HCT116 (cell line): Measurements from ENCODE around the gene UNC80. TPM values are rescaled to one million over a fixed set of nuclear protein-coding genes. Genes with fewer than 3 reads are reported as not detected.

ENCODE experiments used
- ATAC-seq: fragments of 200-7000 bp; cut with Tn5 transposase; 2 replicates; pipeline ENCODE4 v1.9.1; 2020; ENCODE audit warnings: mild to moderate bottlenecking, moderate library complexity
- BruUV-seq: library from RNA; stranded (reverse); fragments of 400-500 nt; replicated peaks from 2 replicates; lab custom pipeline; 2021; lab: Mats Ljungman, UMichigan
- CTCF ChIA-PET: fragments of 300-600 bp; sonication (Branson Sonifier 250); formaldehyde crosslinking; loops from one replicate; lab custom pipeline; 2021; ENCODE audit warnings: antibody characterized with exemption; lab: Charles Lee
- POLR2A ChIA-PET: fragments of 300-600, 350-600 bp; sonication (Branson Sonifier 250); formaldehyde crosslinking; loops from one replicate; lab custom pipeline; 2021; ENCODE audit warnings: antibody characterized with exemption; lab: Charles Lee
- RAD21 ChIA-PET, 2 experiments: fragments of 300-600 bp; sonication (Branson Sonifier 250); formaldehyde crosslinking; loops; one replicate each; lab custom pipeline; 2023; ENCODE audit warnings: low total read pairs in 2 of 2; ENCODE audit not compliant: uncharacterized antibody in 2 of 2, unreplicated experiment in 2 of 2, low non-redundant PET in 1 of 2; lab: Charles Lee
- DNase-seq: peaks from one replicate; pipeline ENCODE4 v3.0.0-alpha.2; 2010; ENCODE audit warnings: low read depth, low spot score
- H2AFZ ChIP-seq: fragments of 200-600 bp; shearing (Covaris generic), sonication (generic); 2 replicates; pipeline ENCODE4 v1.6.1; 2017; ENCODE audit warnings: low read depth, mixed run types, mixed read lengths, antibody characterized with exemption, low read length; ENCODE audit not compliant: poor library complexity, severe bottlenecking
- H3K27ac ChIP-seq: 2 replicates; pipeline ENCODE4 v1.5.1; 2012; ENCODE audit warnings: low read depth, low read length
- H3K27me3 ChIP-seq: fragments of 200-600 bp; sonication (generic); 2 replicates; pipeline ENCODE4 v1.6.1; 2016; ENCODE audit warnings: mixed run types, low read length, mixed read lengths; ENCODE audit not compliant: insufficient read depth
- H3K36me3 ChIP-seq, 2 experiments: fragments of 200-500 bp in 1 of 2; fragments of 200-600 bp in 1 of 2; sonication (Bioruptor generic) in 1 of 2; sonication (generic) in 1 of 2; 2 replicates each; pipeline versions ENCODE4 v1.5.1 to v1.6.1; 2014 to 2016; ENCODE audit warnings: low read length in 2 of 2, inconsistent platforms in 1 of 2, mixed read lengths in 1 of 2, mixed run types in 1 of 2; ENCODE audit not compliant: insufficient read depth in 2 of 2, control insufficient read depth in 1 of 2
- H3K4me1 ChIP-seq, 2 experiments: fragments of 200-600 bp in 1 of 2; sonication (generic) in 1 of 2; 2 replicates each; pipeline versions ENCODE4 v1.5.1 to v1.6.1; 2012 to 2017; ENCODE audit warnings: low read length in 2 of 2, inconsistent platforms in 1 of 2, mild to moderate bottlenecking in 1 of 2, mixed read lengths in 1 of 2, mixed run types in 1 of 2, moderate library complexity in 1 of 2; ENCODE audit not compliant: insufficient read depth in 2 of 2, control insufficient read depth in 1 of 2
- H3K4me2 ChIP-seq: fragments of 200-600 bp; sonication (generic); 2 replicates; pipeline ENCODE4 v1.6.1; 2017; ENCODE audit warnings: mixed run types, low read length, mixed read lengths
- H3K4me3 ChIP-seq, 2 experiments: fragments of 200-600 bp in 1 of 2; sonication (generic) in 1 of 2; replicated peaks in 1 of 2; 2 replicates each; pipeline ENCODE4 v1.5.1; 2011 to 2016; ENCODE audit warnings: low read length in 2 of 2, control low read depth in 1 of 2, low read depth in 1 of 2, mild to moderate bottlenecking in 1 of 2, mixed read lengths in 1 of 2, mixed run types in 1 of 2
- H3K79me2 ChIP-seq: fragments of 200-600 bp; sonication (generic); 2 replicates; pipeline ENCODE4 v1.6.1; 2017; ENCODE audit warnings: mild to moderate bottlenecking, mixed run types, low read length, moderate library complexity, mixed read lengths; ENCODE audit not compliant: insufficient read depth
- H3K9ac ChIP-seq: fragments of 200-600 bp; sonication (generic); 2 replicates; pipeline ENCODE4 v1.6.1; 2016; ENCODE audit warnings: low read length, mixed read lengths
- H3K9me2 ChIP-seq: fragments of 200-600 bp; sonication (generic), shearing (Covaris generic); 2 replicates; pipeline ENCODE4 v1.6.1; 2017; ENCODE audit warnings: mixed run types, mild to moderate bottlenecking, moderate library complexity; ENCODE audit not compliant: insufficient read depth
- H3K9me3 ChIP-seq, 2 experiments: fragments of 200-500 bp in 1 of 2; fragments of 200-600 bp in 1 of 2; sonication (Bioruptor generic) in 1 of 2; sonication (generic) in 1 of 2; 2 replicates each; pipeline ENCODE4 v1.6.1; 2014 to 2017; ENCODE audit warnings: low read length in 2 of 2, mixed read lengths in 2 of 2, inconsistent platforms in 1 of 2, low read depth in 1 of 2, mild to moderate bottlenecking in 1 of 2, mixed run types in 1 of 2, moderate library complexity in 1 of 2; ENCODE audit not compliant: control insufficient read depth in 1 of 2, insufficient read depth in 1 of 2
- H4K20me1 ChIP-seq: fragments of 200-600 bp; sonication (generic), shearing (Covaris generic); 2 replicates; pipeline ENCODE4 v1.6.1; 2017; ENCODE audit warnings: mixed run types, mild to moderate bottlenecking, moderate library complexity; ENCODE audit not compliant: insufficient read depth
- EGR1 ChIP-seq: IDR thresholded peaks from 2 replicates; pipeline ENCODE4 v1.6.1; 2012; ENCODE audit warnings: low read depth
- ELF1 ChIP-seq: IDR thresholded peaks from 2 replicates; pipeline ENCODE4 v1.6.1; 2012; ENCODE audit warnings: low read depth, borderline replicate concordance
- FOSL1 ChIP-seq: IDR thresholded peaks from 2 replicates; pipeline ENCODE4 v1.6.1; 2012; ENCODE audit warnings: low read depth
- POLR2AphosphoS5 ChIP-seq: IDR thresholded peaks from 2 replicates; pipeline ENCODE4 v1.6.1; 2011; ENCODE audit warnings: mild to moderate bottlenecking, low read depth, low read length, moderate library complexity
- RAD21 ChIP-seq: IDR thresholded peaks from 2 replicates; pipeline ENCODE4 v1.6.1; 2012; ENCODE audit warnings: low read depth, mild to moderate bottlenecking
- SIN3A ChIP-seq: IDR thresholded peaks from 2 replicates; pipeline ENCODE4 v1.6.1; 2012; ENCODE audit warnings: low read depth
- SP1 ChIP-seq: IDR thresholded peaks from 2 replicates; pipeline ENCODE4 v1.6.1; 2012; ENCODE audit warnings: low read depth
- TCF7L2 ChIP-seq: IDR thresholded peaks from 2 replicates; pipeline ENCODE4 v1.7.0; 2011; ENCODE audit warnings: borderline replicate concordance, inconsistent platforms; ENCODE audit not compliant: insufficient read depth, insufficient read length; ENCODE audit errors: extremely low read depth
- YY1 ChIP-seq: IDR thresholded peaks from 2 replicates; pipeline ENCODE4 v1.6.1; 2011; ENCODE audit warnings: low read length, low read depth, moderate library complexity, mild to moderate bottlenecking; ENCODE audit not compliant: insufficient replicate concordance; ENCODE audit errors: extremely low read depth
- ZNF274 ChIP-seq: fragments of 200-500 bp; sonication (Bioruptor generic); IDR thresholded peaks from 2 replicates; pipeline ENCODE4 v1.6.1; 2014; ENCODE audit warnings: mild to moderate bottlenecking, low read depth, low read length, inconsistent platforms
- intact Hi-C: fragments of 100-400 bp; cut with micrococcal nuclease; formaldehyde crosslinking; loops from 2 replicates; pipeline ENCODE4 v1.10.0; 2022
- total RNA-seq: library from RNA; stranded (reverse); gene quantifications from one replicate; pipeline ENCODE4 v1.2.1, GENCODE V29; 2021; ENCODE audit not compliant: unreplicated experiment
- TF ChIP-seq, protein P1 (sequence below): IDR thresholded peaks from 2 replicates; pipeline ENCODE4 v1.6.1; 2012
- TF ChIP-seq, protein P2 (sequence below), 3 experiments: fragments of 200-600 bp in 1 of 3; sonication (generic) in 1 of 3; IDR thresholded peaks in 2 of 3; conservative IDR thresholded peaks in 1 of 3; 2 replicates each; pipeline ENCODE4 v1.5.1; 2012 to 2017; ENCODE audit warnings: low read depth in 2 of 3, low read length in 2 of 3, antibody characterized with exemption in 1 of 3, borderline replicate concordance in 1 of 3, control low read depth in 1 of 3, mild to moderate bottlenecking in 1 of 3, mixed read lengths in 1 of 3, mixed run types in 1 of 3, moderate library complexity in 1 of 3; ENCODE audit not compliant: insufficient read depth in 1 of 3
- TF ChIP-seq, protein P3 (sequence below): IDR thresholded peaks from 2 replicates; pipeline ENCODE4 v1.6.1; 2012; ENCODE audit warnings: low read depth

The UNC80 gene
- total RNA-seq, 1 experiment from 2014 or later = not detected

DNA sequence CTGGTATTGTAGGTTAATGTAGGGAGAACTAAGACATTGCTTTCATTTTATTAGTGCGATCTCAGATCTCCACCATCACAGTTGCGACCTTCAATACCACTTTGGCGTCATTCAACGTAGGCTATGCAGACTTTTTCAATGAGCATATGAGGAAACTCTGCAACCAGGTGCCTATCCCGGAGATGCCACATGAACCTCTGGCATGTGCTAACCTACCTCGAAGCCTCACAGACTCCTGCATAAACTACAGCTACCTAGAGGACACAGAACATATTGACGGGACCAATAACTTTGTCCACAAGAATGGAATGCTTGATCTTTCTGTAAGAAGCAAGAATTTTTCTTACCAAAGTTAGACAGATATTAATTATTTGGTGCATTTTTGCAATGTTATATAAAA, 47.3 kb downstream of the UNC80 start:
- no peak overlapping the region for H2AFZ ChIP-seq
- POLR2A ChIA-PET = no interaction called here
- no peaks in the 10 kb centered on the region for H3K27me3 ChIP-seq
- RAD21 ChIA-PET = no interaction called here
- no peak overlapping the region for H3K9ac ChIP-seq
- BruUV-seq = no TSS peak
- no peaks in the 10 kb centered on the region for H3K9me2 ChIP-seq
- H3K4me3 ChIP-seq = no peak overlapping the region
- TF ChIP-seq RAD21 = no peak
- TF ChIP-seq ELF1 = no peak
- TF ChIP-seq YY1 = no peak
- no peak for TF ChIP-seq POLR2AphosphoS5
- TF ChIP-seq SIN3A = no peak
- no peak for TF ChIP-seq ZNF274
- no peak for TF ChIP-seq SP1
- TF ChIP-seq, protein P1, sequence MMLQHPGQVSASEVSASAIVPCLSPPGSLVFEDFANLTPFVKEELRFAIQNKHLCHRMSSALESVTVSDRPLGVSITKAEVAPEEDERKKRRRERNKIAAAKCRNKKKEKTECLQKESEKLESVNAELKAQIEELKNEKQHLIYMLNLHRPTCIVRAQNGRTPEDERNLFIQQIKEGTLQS = no peak
- TF ChIP-seq, protein P2, sequence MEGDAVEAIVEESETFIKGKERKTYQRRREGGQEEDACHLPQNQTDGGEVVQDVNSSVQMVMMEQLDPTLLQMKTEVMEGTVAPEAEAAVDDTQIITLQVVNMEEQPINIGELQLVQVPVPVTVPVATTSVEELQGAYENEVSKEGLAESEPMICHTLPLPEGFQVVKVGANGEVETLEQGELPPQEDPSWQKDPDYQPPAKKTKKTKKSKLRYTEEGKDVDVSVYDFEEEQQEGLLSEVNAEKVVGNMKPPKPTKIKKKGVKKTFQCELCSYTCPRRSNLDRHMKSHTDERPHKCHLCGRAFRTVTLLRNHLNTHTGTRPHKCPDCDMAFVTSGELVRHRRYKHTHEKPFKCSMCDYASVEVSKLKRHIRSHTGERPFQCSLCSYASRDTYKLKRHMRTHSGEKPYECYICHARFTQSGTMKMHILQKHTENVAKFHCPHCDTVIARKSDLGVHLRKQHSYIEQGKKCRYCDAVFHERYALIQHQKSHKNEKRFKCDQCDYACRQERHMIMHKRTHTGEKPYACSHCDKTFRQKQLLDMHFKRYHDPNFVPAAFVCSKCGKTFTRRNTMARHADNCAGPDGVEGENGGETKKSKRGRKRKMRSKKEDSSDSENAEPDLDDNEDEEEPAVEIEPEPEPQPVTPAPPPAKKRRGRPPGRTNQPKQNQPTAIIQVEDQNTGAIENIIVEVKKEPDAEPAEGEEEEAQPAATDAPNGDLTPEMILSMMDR (IDR thresholded peaks at IDR 0.05 in 2 of 3, conservative IDR thresholded peaks at IDR 0.05 in 1 of 3; ENCODE audit: borderline replicate concordance in 1 of 3, insufficient read depth in 1 of 3, low read depth in 2 of 3, low read length in 2 of 3) = no peak
- no peaks in the 10 kb centered on the region for H3K9me3 ChIP-seq
- H4K20me1 ChIP-seq = no peaks in the 10 kb centered on the region
- no peak overlapping the region for H3K27ac ChIP-seq
- DNase-seq (no peak), ATAC-seq (no peak)
- no peaks in the 10 kb centered on the region for H3K36me3 ChIP-seq
- no peak overlapping the region for H3K4me2 ChIP-seq
- no peaks in the 10 kb centered on the region for H3K79me2 ChIP-seq
- CTCF ChIA-PET = no interaction called here
- intact Hi-C loops = no loop called here
- no peaks in the 10 kb centered on the region for H3K4me1 ChIP-seq

DNA sequence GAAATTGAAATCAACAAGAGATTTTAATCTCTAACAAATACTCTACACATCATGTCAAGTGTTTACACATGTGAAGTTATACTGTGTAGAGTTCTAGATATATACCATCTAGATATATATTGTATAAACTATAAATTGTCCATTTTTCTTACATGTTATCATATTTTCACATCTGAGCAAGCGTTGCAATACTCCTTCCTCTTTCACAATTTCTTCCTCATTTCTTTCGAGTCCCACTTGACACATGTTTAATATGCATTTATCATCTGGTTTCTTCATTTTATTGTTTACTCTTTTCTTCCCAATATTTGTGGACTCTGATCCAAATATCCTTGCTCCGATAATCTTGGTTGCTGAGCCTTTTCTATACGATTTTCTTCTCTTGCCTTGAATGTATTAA, 50.2 kb downstream of the UNC80 start:
- Histone ChIP-seq H3K4me1 (no peaks in the 10 kb centered on the region), H3K4me3 (no peak overlapping the region), H3K4me2 (no peak overlapping the region), H3K79me2 (no peaks in the 10 kb centered on the region), H2AFZ (no peak overlapping the region), H3K27ac (no peak overlapping the region), H3K36me3 (no peaks in the 10 kb centered on the region), H3K9me2 (no peaks in the 10 kb centered on the region), H3K27me3 (no peaks in the 10 kb centered on the region), H3K9me3 (no peaks in the 10 kb centered on the region), H3K9ac (no peak overlapping the region), H4K20me1 (no peaks in the 10 kb centered on the region)
- BruUV-seq = no TSS peak
- ChIA-PET POLR2A (no interaction called here), CTCF (no interaction called here), RAD21 (no interaction called here)
- intact Hi-C loops = no loop called here
- TF ChIP-seq EGR1 (no peak), FOSL1 (no peak), SIN3A (no peak), TCF7L2 (no peak), SP1 (no peak)
- TF ChIP-seq, protein P1 = no peak
- TF ChIP-seq, protein P3, sequence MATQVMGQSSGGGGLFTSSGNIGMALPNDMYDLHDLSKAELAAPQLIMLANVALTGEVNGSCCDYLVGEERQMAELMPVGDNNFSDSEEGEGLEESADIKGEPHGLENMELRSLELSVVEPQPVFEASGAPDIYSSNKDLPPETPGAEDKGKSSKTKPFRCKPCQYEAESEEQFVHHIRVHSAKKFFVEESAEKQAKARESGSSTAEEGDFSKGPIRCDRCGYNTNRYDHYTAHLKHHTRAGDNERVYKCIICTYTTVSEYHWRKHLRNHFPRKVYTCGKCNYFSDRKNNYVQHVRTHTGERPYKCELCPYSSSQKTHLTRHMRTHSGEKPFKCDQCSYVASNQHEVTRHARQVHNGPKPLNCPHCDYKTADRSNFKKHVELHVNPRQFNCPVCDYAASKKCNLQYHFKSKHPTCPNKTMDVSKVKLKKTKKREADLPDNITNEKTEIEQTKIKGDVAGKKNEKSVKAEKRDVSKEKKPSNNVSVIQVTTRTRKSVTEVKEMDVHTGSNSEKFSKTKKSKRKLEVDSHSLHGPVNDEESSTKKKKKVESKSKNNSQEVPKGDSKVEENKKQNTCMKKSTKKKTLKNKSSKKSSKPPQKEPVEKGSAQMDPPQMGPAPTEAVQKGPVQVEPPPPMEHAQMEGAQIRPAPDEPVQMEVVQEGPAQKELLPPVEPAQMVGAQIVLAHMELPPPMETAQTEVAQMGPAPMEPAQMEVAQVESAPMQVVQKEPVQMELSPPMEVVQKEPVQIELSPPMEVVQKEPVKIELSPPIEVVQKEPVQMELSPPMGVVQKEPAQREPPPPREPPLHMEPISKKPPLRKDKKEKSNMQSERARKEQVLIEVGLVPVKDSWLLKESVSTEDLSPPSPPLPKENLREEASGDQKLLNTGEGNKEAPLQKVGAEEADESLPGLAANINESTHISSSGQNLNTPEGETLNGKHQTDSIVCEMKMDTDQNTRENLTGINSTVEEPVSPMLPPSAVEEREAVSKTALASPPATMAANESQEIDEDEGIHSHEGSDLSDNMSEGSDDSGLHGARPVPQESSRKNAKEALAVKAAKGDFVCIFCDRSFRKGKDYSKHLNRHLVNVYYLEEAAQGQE = no peak
- DNase-seq (no peak), ATAC-seq (no peak)
